GM19043 (cell line): ENCODE results near the gene SAMD9.
A peak's percentile ranks its signal among the peaks of the same experiment; 100 is the strongest.
"Not testable (repeated sequence)": the region's sequence is repeated elsewhere in the genome, so short reads cannot be mapped to it uniquely, and the experiment has no call there.

Experiments used
- ATAC-seq: cut with Tn5 transposase; IDR thresholded peaks from one replicate; pipeline ENCODE4 v1.9.1; 2021; ENCODE audit warnings: low read depth; ENCODE audit not compliant: unreplicated experiment

Gene SAMD9

DNA sequence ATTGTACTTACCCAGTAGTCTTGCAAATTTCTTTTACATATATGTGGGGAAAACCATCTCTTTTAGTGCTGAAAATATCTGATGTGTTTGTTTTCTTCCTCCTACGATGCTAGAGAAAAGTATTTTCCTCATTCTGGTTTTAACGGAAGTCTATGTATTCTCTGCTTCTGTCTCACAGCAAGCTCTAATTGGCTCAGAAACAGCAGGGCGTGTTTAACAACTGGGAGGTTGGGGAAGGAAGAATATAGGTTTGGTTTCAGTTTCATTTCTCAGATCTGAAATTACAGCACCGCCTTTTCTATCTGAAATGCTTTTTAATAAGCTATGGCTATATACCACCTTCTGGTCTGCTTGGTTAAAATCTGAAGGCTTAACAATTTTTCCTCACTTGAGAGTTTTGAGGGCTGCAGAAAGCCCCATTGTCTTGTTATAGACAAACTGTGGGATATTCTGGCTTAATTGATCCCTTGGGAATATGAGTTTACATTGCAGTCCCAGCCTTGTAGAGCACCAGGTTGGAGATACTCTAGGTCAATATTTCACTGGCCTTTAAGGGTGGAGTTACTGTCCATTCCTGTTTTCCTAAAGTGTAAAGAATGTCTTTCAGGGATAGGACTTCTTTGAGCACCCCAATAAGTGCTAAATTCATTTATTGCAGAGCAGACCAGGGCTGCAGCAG, at the start of gene SAMD9:
SAMD9 (minus strand) TSS at position 128 of the 679 bp plus-strand sequence. CDS start 11,882 bp downstream, outside the sequence.
- peak; percentile 100 for ATAC-seq

DNA sequence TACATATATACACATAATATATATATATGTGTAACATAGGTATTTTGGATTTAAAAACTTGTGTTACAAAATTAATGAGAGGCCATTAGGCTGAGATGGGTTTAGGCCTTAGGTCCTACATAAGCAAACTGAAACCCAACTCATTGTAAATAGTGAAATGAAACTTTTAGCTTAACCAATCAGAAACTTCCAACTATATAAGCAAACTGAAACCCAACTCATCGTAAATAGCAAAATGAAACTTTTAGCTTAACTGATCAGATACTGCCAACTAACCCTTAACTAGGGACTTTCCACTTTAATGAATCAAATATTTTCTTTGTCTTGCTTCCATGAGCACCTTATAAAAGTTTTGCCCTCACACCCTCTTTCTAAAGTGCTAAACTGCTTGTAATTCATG, 47.7 kb upstream of the SAMD9 start:
- peak; percentile 99 for ATAC-seq

- ATAC-seq: no peak
Observed at GRCh38 chr7:93164766-93165165, 47.0 kb upstream of the SAMD9 start.

DNA sequence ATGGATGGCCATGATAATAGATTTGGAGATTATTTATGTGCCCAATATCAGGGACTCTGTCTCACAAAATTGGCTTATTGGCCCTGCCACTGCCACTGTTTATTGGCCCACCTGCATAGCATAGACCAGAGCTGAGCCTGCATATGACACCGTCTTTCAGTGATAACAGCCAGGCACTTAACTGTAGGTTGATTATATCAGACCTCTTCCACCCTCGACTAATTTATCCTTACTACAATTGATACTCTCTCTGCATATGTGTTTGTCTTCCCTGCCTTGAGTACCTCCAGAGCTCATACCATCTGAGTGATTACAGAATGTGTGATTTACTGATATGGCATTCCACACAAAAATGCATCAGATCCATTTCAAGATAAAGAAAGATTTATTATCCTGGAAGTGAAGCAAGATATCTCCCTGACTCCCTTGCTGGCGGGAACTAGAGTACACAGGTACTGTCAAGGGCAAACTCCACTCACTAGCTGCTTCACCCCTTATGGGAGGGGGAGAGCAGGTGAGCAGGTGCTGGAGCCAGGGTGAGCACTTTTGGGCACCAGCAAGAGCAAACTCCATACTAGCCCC, 43.5 kb upstream of the SAMD9 start:
- no peak for ATAC-seq

GRCh38 chr7:93160410-93160809, 42.6 kb upstream of the SAMD9 start:
- ATAC-seq: no peak

GRCh38 chr7:93159490-93159889, 41.7 kb upstream of the SAMD9 start:
- ATAC-seq: no peak

- no peak for ATAC-seq
Observed at GRCh38 chr7:93156884-93157283, 39.1 kb upstream of the SAMD9 start.

DNA sequence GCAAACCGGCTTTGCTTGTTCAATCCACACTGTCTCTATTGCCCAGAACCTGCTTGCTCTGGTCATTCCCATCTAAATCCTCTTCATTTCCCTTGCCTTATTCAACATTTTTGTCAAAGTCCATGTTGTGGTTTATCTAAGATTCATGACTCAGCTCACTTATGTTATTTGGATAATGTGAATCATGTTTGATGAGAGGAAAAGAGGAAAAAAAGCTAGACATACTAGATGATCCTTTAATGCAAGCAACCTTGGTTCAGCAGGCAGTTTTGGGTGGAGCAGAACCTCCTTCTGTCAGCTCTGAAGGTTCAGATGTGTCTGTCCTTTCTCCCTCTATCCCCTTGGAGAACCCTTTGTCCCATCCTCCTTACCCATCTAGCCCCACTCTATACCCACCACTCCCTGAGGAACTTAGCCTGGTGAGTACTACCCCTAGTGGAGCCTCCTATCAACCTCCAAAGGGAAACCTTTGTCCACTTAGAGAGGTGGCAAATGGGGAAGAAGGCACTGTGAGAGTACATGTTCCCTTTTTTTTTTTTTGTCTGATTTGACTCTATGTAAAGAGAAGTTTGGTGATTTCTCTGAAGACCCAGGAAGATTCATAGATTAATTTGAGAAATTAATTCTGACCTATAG, 32.5 kb upstream of the SAMD9 start:
- ATAC-seq: no peak

GRCh38 chr7:93148727-93149126, 30.9 kb upstream of the SAMD9 start:
- no peak for ATAC-seq

GRCh38 chr7:93148144-93148543, 30.4 kb upstream of the SAMD9 start, which contains the start of gene SAMD9L:
Gene SAMD9L (minus strand): TSS chr7:93148385. CDS start chr7:93135971, 12,414 bp downstream.
- ATAC-seq: no peak

DNA sequence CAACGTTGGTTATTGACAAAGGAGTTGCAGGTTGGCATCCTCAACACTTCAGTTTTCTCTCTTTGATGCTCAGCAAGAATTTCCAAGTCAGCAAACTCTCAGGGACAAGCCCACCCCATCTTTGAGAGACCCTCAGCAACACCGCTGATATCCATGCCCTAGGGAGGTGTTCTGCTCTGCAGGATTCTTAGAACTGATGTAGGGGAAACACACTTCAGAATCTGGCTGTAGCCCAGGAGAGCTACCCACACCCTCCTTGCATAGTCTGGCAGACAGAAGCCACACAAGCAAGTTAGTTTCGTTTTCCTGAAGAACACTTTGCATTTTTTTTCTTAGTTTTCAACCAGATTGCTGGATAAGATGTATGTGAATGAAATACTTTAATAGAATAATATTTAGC, 29.6 kb upstream of the SAMD9 start:
- peak; percentile 83 for ATAC-seq

- peak; percentile 23 for ATAC-seq
Observed at GRCh38 chr7:93146472-93147141, 28.8 kb upstream of the SAMD9 start.

DNA sequence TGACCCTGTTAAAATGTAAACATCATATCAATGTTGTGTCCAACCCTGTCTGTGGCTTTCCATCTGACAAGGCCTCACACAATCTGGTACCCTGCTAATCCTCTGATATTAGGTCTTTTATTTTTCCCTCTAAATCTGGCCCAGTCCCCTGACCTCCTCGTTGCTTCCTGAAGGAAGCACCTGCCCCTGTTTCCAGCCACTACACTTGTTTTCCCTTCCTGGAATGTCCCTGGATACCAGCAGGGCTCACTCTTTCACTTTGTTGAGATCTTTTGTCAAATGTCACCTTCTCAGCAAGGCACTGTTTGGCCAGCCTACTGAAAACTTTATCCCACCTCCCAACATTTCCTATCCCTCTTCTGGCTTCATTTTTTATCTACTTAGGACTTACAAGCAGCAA, 28.3 kb upstream of the SAMD9 start:
- ATAC-seq: no peak

DNA sequence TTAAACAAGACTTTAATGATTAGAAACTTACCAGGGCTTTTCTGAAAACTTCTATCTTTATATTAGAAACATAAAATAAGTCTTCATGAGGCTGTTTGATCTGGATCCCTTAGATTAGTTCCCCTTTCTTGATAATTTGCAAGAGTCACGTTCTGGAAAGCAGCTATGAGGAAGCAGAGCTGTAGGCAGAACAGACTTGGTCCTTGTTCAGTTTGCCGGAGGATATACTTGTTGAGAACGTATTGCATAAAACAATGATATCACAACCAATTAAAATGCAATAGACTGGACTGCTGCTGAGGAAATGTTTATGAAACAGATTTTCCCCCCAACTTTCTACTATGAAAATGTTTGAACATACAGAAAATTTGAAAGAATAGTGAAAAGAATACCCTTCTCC, 27.6 kb upstream of the SAMD9 start:
- ATAC-seq: no peak

DNA sequence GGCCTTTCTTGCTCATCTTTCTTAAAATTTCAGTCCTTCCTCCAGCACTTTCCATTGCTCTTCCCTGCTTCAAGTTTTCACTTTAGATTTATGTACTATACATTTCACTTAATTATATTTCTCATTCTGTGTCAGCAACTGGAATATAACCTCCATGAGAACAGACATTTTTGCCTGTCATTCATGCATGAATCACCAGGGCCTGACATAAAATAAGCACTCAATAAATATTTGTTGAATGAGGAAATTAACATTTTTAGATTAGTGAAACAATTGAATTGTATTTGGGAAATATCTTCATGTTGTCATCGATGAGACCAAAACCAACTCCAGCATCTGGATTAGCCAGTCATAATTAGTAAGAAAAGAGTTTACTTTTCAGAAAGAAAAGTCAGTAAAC, 24.3 kb upstream of the SAMD9 start:
- no peak for ATAC-seq

DNA sequence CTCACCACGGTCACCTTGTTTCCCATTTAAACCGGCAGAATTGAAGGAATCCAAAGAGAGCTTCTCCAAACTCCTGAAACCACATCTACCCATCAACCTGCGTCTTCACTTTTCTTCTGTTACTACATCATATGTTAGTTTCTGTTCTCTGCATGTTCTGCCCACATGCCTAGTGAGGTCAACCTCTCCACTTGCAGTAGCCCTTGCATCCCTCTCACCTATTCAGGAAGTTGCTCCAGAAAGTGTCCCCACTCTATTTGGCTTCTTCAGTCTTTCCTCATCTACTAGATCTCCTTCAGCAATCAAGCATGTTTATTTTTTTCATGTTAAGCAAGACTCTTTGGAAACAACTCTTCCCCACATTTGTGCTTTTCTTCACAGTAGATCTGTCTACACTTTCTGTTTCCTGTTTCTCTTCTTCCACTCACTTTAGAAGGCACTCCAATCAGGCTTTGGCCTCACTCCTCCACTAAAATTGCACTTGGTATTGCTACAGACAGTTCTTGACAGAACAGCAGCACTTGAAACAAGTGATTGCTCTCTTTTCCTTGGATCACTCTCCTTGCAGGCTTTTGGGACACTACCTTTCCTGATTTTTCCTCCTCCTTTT, 22.9 kb upstream of the SAMD9 start:
- ATAC-seq: no peak

DNA sequence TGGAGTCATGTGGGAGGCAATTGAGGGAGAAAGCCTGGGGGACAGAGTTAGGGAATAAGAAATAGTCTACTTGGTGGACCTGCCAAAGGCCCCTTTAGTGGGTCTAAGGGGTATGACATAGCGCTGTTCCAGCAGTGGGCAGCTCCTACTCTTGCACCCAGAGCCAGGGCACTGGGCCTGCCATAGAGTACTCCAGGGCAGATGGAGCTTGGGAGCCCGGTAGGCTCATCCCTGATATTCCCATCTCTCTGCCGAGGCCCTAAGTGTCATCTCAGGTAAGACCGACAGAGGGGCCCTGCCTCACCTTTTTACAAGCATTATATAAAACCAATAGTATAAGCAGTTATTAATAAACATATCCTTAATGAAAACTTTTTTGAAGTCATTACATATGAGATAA, 20.8 kb upstream of the SAMD9 start:
- no peak for ATAC-seq

DNA sequence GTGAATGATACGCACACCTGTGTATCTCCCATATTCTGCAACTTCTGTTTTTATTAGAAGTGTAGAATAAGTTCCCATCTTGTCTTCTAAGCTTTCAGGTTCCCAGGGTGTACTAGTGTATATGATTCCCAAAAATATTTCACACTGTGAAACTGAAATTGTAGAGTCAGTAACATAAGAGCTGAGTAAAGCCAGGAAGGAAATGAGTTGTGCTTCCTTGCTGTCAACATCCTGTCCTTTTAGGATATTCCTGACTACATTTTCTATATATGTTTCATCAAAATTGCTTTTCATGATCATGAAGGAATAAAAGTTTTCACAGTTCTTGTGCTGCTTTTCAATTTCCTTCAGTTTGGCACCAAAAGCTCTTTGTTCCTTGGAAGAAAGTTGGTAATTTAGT, 15.2 kb upstream of the SAMD9 start:
- ATAC-seq: no peak

DNA sequence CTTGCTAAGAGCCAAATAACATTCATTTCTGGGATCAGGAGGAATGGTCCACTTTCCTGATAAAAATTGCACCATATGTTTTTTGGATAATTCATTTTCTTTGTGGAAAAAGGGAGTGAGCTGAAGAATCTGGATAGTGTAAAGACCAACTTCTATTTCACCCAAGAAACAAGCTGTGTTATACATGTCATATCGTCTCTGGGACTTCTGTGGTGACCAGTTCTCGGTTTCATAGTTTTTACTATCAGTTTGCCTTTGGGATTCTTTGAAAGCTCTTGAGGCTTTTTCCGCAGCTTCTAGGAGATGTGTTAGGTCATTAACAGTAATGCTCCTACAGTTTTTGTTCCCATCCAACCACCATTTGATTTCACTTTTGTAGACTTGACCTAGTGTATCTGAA, 14.4 kb upstream of the SAMD9 start:
- no peak for ATAC-seq

- ATAC-seq: not testable (repeated sequence)
Observed at GRCh38 chr7:93126954-93127353, 9.2 kb upstream of the SAMD9 start.

DNA sequence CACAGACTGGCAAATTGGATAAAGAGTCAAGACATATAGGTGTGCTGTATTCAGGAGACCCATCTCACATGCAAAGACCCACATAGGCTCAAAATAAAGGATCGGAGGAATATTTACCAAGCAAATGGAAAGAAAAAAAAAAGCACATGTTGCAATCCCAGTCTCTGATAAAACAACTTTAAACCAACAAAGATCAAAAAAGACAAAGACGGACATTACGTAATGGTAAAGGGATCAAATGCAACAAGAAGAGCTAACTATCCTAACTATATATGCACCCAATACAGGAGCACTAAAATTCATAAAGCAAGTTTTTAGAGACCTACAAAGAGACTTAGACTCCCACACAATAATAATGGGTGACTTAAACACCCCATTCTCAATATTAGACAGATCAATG, 5.8 kb upstream of the SAMD9 start:
- not testable (repeated sequence) for ATAC-seq
